OCI-LY7 (cell line): ENCODE results near the gene SUPT3H. TPM values are rescaled to one million over a fixed set of nuclear protein-coding genes. Genes with fewer than 3 reads are reported as not detected.

Experiments
- BruUV-seq: library from RNA; stranded (reverse); fragments of 400-500 nt; replicated peaks from 2 replicates; lab custom pipeline; 2021; lab: Mats Ljungman, UMichigan
- CTCF ChIA-PET: fragments of 300-600 bp; sonication (Branson Sonifier 250); formaldehyde crosslinking; loops from one replicate; lab custom pipeline; 2022; ENCODE audit warnings: antibody characterized with exemption; ENCODE audit not compliant: unreplicated experiment; lab: Charles Lee
- POLR2A ChIA-PET: fragments of 300-600 bp; sonication (Branson Sonifier 250); formaldehyde crosslinking; loops from one replicate; lab custom pipeline; 2022; ENCODE audit warnings: antibody characterized with exemption; lab: Charles Lee
- DNase-seq: peaks from one replicate; pipeline ENCODE4 v3.0.0-alpha.2; 2015; ENCODE audit warnings: low spot score
- H2AFZ ChIP-seq: fragments of 200-600 bp; sonication (generic), shearing (Covaris generic); 2 replicates; pipeline ENCODE4 v1.6.1; 2014; ENCODE audit warnings: mild to moderate bottlenecking, antibody characterized with exemption, low read length, moderate library complexity
- H3K27ac ChIP-seq: fragments of 200-600 bp; sonication (generic); 2 replicates; pipeline ENCODE4 v1.5.1; 2014; ENCODE audit warnings: mixed run types, low read depth, mild to moderate bottlenecking, moderate library complexity, low read length, inconsistent platforms; ENCODE audit not compliant: poor library complexity, severe bottlenecking
- H3K36me3 ChIP-seq: fragments of 200-600 bp; sonication (generic); 2 replicates; pipeline ENCODE4 v1.6.1; 2014; ENCODE audit warnings: mild to moderate bottlenecking, antibody characterized with exemption, low read length, moderate library complexity, mixed read lengths; ENCODE audit not compliant: insufficient read depth
- H3K4me1 ChIP-seq: fragments of 200-600 bp; sonication (generic); 2 replicates; pipeline ENCODE4 v1.5.1; 2014; ENCODE audit warnings: mild to moderate bottlenecking, low read length; ENCODE audit not compliant: insufficient read depth, poor library complexity, severe bottlenecking
- H3K4me2 ChIP-seq: fragments of 200-600 bp; sonication (generic); 2 replicates; pipeline ENCODE4 v1.6.1; 2014; ENCODE audit warnings: mild to moderate bottlenecking, low read length
- H3K4me3 ChIP-seq: fragments of 200-600 bp; sonication (generic); 2 replicates; pipeline ENCODE4 v1.5.1; 2014; ENCODE audit warnings: mild to moderate bottlenecking, low read depth, low read length; ENCODE audit not compliant: poor library complexity, severe bottlenecking
- H3K79me2 ChIP-seq: fragments of 200-600 bp; sonication (generic); 2 replicates; pipeline ENCODE4 v1.6.1; 2016; ENCODE audit warnings: low read depth, mild to moderate bottlenecking, low read length, moderate library complexity, mixed read lengths; ENCODE audit not compliant: insufficient read depth
- H3K9me2 ChIP-seq: fragments of 200-600 bp; sonication (generic); 2 replicates; pipeline ENCODE4 v1.6.1; 2016; ENCODE audit warnings: mild to moderate bottlenecking, low read length, mixed read lengths; ENCODE audit not compliant: insufficient read depth
- H3K9me3 ChIP-seq: fragments of 200-600 bp; sonication (generic); 2 replicates; pipeline ENCODE4 v1.6.1; 2014; ENCODE audit warnings: mild to moderate bottlenecking, mixed run types, low read length, mixed read lengths
- H4K20me1 ChIP-seq: fragments of 200-600 bp; sonication (generic); 2 replicates; pipeline ENCODE4 v1.6.1; 2014; ENCODE audit warnings: mild to moderate bottlenecking, antibody characterized with exemption, low read length, moderate library complexity, mixed read lengths; ENCODE audit not compliant: insufficient read depth
- EZH2phosphoT487 ChIP-seq: fragments of 200-600 bp; sonication (generic); IDR thresholded peaks from 2 replicates; pipeline ENCODE4 v1.6.1; 2018; ENCODE audit warnings: low read depth, borderline replicate concordance, mild to moderate bottlenecking, mixed run types, antibody characterized with exemption, low read length, moderate library complexity, mixed read lengths
- intact Hi-C: fragments of 100-400 bp; cut with micrococcal nuclease; formaldehyde crosslinking; loops from one replicate; pipeline ENCODE4 v1.10.0; 2022; ENCODE audit not compliant: unreplicated experiment
- total RNA-seq, 2 experiments: library from RNA; depleted of rRNA in 1 of 2; stranded (reverse); fragments of >200 nt in 1 of 2; shearing (Covaris generic) in 1 of 2; gene quantifications; 2 replicates each; pipeline ENCODE4 v1.2.3, GENCODE V29; 2014 to 2022
- TF ChIP-seq, protein P1 (sequence below): fragments of 200-600 bp; sonication (generic); conservative IDR thresholded peaks from 2 replicates; pipeline ENCODE4 v1.5.1; 2014; ENCODE audit warnings: mild to moderate bottlenecking, antibody characterized with exemption, low read length, moderate library complexity, mixed read lengths

The SUPT3H gene
- total RNA-seq, 2 experiments from 2014 or later: 1.1 to 7.1 TPM

DNA sequence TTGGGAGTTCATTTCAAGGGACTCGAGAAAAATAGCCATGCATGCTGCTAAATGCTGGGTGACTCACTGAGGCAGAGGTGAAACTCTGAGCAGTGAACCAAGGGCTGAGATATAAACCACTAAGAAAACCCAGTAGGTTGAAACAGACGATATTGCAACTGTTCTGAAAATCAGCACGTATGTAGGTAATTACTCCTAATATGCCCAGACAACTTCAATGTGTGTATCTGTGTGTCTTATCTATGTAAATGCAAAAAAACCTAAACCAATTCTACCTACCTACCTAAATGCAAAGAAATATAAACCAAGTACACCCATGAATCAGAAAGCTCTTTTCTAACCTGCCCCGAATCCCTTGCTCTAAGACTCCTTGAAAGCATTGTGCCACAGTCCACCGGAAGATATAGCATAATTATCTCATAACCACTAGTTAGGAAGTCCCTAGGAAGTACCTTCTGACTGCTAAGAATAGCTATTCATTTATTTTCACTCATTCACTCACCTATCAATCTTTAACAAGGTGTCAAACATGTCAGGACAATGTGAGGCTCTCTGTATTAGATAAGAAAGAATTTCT lies 508.3 kb downstream of the SUPT3H start:
- Histone ChIP-seq H3K4me2 (no peak overlapping the region), H3K36me3 (no peaks in the 10 kb centered on the region), H4K20me1 (no peaks in the 10 kb centered on the region), H3K4me1 (no peaks in the 10 kb centered on the region), H3K27ac (no peak overlapping the region), H2AFZ (no peak overlapping the region), H3K4me3 (no peak overlapping the region), H3K9me3 (no peaks in the 10 kb centered on the region), H3K79me2 (no peaks in the 10 kb centered on the region), H3K9me2 (no peaks in the 10 kb centered on the region)
- DNase-seq: no peak
- CTCF ChIA-PET: interaction anchor here (0.5 kb wide), 1 partner anchor 215 kb away, joined by 3 read pairs; no protein-coding TSS in a partner anchor
- no TSS peak for BruUV-seq
- TF ChIP-seq, protein P1, sequence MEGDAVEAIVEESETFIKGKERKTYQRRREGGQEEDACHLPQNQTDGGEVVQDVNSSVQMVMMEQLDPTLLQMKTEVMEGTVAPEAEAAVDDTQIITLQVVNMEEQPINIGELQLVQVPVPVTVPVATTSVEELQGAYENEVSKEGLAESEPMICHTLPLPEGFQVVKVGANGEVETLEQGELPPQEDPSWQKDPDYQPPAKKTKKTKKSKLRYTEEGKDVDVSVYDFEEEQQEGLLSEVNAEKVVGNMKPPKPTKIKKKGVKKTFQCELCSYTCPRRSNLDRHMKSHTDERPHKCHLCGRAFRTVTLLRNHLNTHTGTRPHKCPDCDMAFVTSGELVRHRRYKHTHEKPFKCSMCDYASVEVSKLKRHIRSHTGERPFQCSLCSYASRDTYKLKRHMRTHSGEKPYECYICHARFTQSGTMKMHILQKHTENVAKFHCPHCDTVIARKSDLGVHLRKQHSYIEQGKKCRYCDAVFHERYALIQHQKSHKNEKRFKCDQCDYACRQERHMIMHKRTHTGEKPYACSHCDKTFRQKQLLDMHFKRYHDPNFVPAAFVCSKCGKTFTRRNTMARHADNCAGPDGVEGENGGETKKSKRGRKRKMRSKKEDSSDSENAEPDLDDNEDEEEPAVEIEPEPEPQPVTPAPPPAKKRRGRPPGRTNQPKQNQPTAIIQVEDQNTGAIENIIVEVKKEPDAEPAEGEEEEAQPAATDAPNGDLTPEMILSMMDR: no peak
- TF ChIP-seq EZH2phosphoT487: no peak
- POLR2A ChIA-PET: no interaction called here
- intact Hi-C loops: no loop called here

DNA sequence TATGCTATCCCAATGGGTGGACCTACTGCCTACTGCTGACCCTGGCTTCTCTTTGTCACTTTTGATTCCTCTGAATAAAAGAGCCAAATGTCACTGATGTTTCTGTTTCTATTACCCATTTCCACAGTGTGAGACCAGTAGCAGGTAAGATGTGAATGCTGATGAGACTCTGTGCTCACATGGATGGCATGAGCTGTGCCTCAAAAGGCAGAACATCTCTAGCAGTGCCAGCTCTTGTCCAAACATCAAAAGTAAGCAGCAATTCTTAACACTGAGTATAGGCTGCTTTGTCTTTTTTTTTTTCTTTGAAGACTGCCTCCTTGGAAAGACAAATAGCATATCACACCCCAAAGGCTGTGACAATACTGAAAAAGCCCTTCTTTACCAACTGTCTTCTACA lies 508.8 kb downstream of the SUPT3H start:
- TF ChIP-seq, protein P1: no peak
- TF ChIP-seq EZH2phosphoT487: no peak

DNA sequence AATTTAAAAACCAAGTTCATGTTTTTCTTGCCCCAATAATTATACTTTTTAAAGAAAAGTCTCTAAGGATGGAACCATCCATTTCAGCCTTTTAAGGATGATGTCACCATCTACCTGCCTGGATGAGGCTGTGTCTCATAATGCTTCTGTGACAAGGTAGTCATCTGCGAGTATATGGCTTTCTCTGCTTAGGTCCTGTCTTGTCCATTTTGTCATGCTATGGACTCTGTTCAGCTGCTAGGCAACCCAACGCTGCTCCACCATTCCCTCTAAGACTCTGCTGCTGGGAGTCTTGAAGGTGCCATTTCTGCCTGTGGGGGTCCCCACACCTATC lies 509.4 kb downstream of the SUPT3H start:
- H3K9me3 ChIP-seq: no peaks in the 10 kb centered on the region
- no peak for TF ChIP-seq EZH2phosphoT487
- TF ChIP-seq, protein P1: no peak
- no peaks in the 10 kb centered on the region for H3K36me3 ChIP-seq
- H3K9me2 ChIP-seq: no peaks in the 10 kb centered on the region
- DNase-seq: no peak
- no peak overlapping the region for H3K27ac ChIP-seq
- no peak overlapping the region for H2AFZ ChIP-seq
- CTCF ChIA-PET: no interaction called here
- no peaks in the 10 kb centered on the region for H4K20me1 ChIP-seq
- intact Hi-C loops: no loop called here
- BruUV-seq: no TSS peak
- no peaks in the 10 kb centered on the region for H3K4me1 ChIP-seq
- no peaks in the 10 kb centered on the region for H3K79me2 ChIP-seq
- POLR2A ChIA-PET: no interaction called here
- H3K4me2 ChIP-seq: no peak overlapping the region
- H3K4me3 ChIP-seq: no peak overlapping the region

More for the DNA sequence above, 508.8 kb downstream of the SUPT3H start:
- Histone ChIP-seq H3K9me3 (no peaks in the 10 kb centered on the region), H3K4me3 (no peak overlapping the region), H4K20me1 (no peaks in the 10 kb centered on the region), H3K36me3 (no peaks in the 10 kb centered on the region), H3K79me2 (no peaks in the 10 kb centered on the region), H3K27ac (no peak overlapping the region), H3K9me2 (no peaks in the 10 kb centered on the region), H2AFZ (no peak overlapping the region), H3K4me1 (no peaks in the 10 kb centered on the region), H3K4me2 (no peak overlapping the region)
- ChIA-PET CTCF (no interaction called here), POLR2A (no interaction called here)
- no TSS peak for BruUV-seq
- intact Hi-C loops: no loop called here
- no peak for DNase-seq
